Hematopoietic multipotent progenitor cell treated with erythropoietin and hydrocortisone succinate and interleukin-3 and kit ligand, for 6 days (in vitro differentiated cells): ENCODE measurements around the gene GZF1.
A peak's percentile ranks its signal among the peaks of the same experiment; 100 is the strongest.

Source experiments
- DNase-seq: peaks from one replicate; pipeline ENCODE4 v3.0.0-alpha.2; 2015

Gene GZF1

GRCh38 chr20:23370873-23371272 is 8.9 kb downstream of the GZF1 start:
- DNase-seq = no peak

GRCh38 chr20:23371496-23371895 is 9.5 kb downstream of the GZF1 start:
- no peak for DNase-seq

- no peak for DNase-seq
These were observed 12.5 kb downstream of the GZF1 start for GRCh38 chr20:23374441-23374840.

GRCh38 chr20:23375827-23376226 is 13.8 kb downstream of the GZF1 start:
- DNase-seq = no peak

GRCh38 chr20:23379772-23380171 is 17.8 kb downstream of the GZF1 start:
- DNase-seq = no peak

GRCh38 chr20:23381876-23382275 is 19.9 kb downstream of the GZF1 start:
- DNase-seq = peak; percentile 26

- DNase-seq = no peak
These were observed 24.5 kb downstream of the GZF1 start for GRCh38 chr20:23386304-23387117.

GRCh38 chr20:23387118-23387443 is 25.1 kb downstream of the GZF1 start:
- peak; percentile 60 for DNase-seq

- no peak for DNase-seq
These were observed 28.3 kb downstream of the GZF1 start for GRCh38 chr20:23390091-23390774.

GRCh38 chr20:23391707-23392310 is 29.8 kb downstream of the GZF1 start:
- no peak for DNase-seq

GRCh38 chr20:23393996-23394775 is 32.2 kb downstream of the GZF1 start:
- DNase-seq = no peak

GRCh38 chr20:23396950-23397627 is 35.1 kb downstream of the GZF1 start:
- DNase-seq = no peak

- DNase-seq = no peak
These were observed 36.0 kb downstream of the GZF1 start for GRCh38 chr20:23397961-23398360.

- peak; percentile 65 for DNase-seq
These were observed 37.7 kb downstream of the GZF1 start for GRCh38 chr20:23399568-23400241.

- DNase-seq = no peak
These were observed 39.1 kb downstream of the GZF1 start for GRCh38 chr20:23401051-23401450.

GRCh38 chr20:23403751-23404150 is 41.8 kb downstream of the GZF1 start:
- DNase-seq = no peak

GRCh38 chr20:23404196-23404595 is 42.2 kb downstream of the GZF1 start:
- DNase-seq = no peak

GRCh38 chr20:23406880-23407279 is 44.9 kb downstream of the GZF1 start:
- DNase-seq = no peak

GRCh38 chr20:23407781-23408464 is 45.9 kb downstream of the GZF1 start:
- no peak for DNase-seq

- DNase-seq = no peak
These were observed 47.0 kb downstream of the GZF1 start for GRCh38 chr20:23408957-23409356.

GRCh38 chr20:23409800-23410199 is 47.8 kb downstream of the GZF1 start:
- no peak for DNase-seq
